ENCODE data around the gene TXNDC15. TPM values are rescaled to one million over a fixed set of nuclear protein-coding genes. Genes with fewer than 3 reads are reported as not detected.

TXNDC15 gene
- total and polyA plus RNA-seq, 12 donors: 56.4 to 267 (median 101) TPM

GRCh38 chr5:134913254-134913653 is 39.1 kb downstream of the TXNDC15 start:
- intact Hi-C loops (cut with DNase I): loop anchor here in 1 of 2 donors (10.0 kb wide), 1 partner anchor 422 kb away; no protein-coding TSS in a partner anchor
- peak in 1 of 7 donors; percentile 20 for DNase-seq
- Histone ChIP-seq H3K4me1 (replicated peaks in 1 of 2) (peaks cover 0 to 13% of the 10 kb centered on the region in 2 donors), H3K4me3 (no peak overlapping the region), H3K27ac (no peak overlapping the region), H3K9me3 (replicated peaks in 1 of 3) (no peaks in the 10 kb centered on the region), H3K36me3 (replicated peaks in 1 of 2) (peaks cover 0 to 12% of the 10 kb centered on the region in 2 donors), H3K27me3 (no peaks in the 10 kb centered on the region)
- no peak for TF ChIP-seq CTCF (IDR thresholded peaks at IDR 0.05)
- WGBS, 4 donors: 39 to 58% (median 49%) methylated on average over 3 of the region's 3 CpGs

GRCh38 chr5:134913795-134914194 is 39.6 kb downstream of the TXNDC15 start:
- TF ChIP-seq POLR2A (IDR thresholded peaks at IDR 0.05) (no peak), CTCF (IDR thresholded peaks at IDR 0.05) (no peak)
- no peak for DNase-seq
- Histone ChIP-seq H3K4me1 (replicated peaks in 1 of 2) (peaks cover 0 to 13% of the 10 kb centered on the region in 2 donors), H3K36me3 (replicated peaks in 1 of 2) (peaks cover 0 to 12% of the 10 kb centered on the region in 2 donors), H3K9me3 (replicated peaks in 1 of 3) (no peaks in the 10 kb centered on the region), H3K27ac (no peak overlapping the region), H3K4me3 (no peak overlapping the region), H3K27me3 (no peaks in the 10 kb centered on the region)
- 94 to 100% (median 98%) methylated on average over 1 of the region's 1 CpG for WGBS, 4 donors
- intact Hi-C loops (cut with DNase I): loop anchor here in 1 of 2 donors (10.0 kb wide), 1 partner anchor 421 kb away; no protein-coding TSS in a partner anchor

GRCh38 chr5:134917070-134917815 is 43.1 kb downstream of the TXNDC15 start:
- no peaks in the 10 kb centered on the region for H3K27me3 ChIP-seq
- WGBS, 4 donors: 93 to 96% (median 95%) methylated on average over 10 of the region's 10 CpGs
- no peak overlapping the region for H3K4me3 ChIP-seq
- TF ChIP-seq POLR2A (IDR thresholded peaks at IDR 0.05): no peak
- TF ChIP-seq CTCF (IDR thresholded peaks at IDR 0.05): peak in 1 of 6 experiments; percentile 10
- peaks cover 0 to 20% of the 10 kb centered on the region in 2 donors for H3K36me3 ChIP-seq (replicated peaks in 1 of 2)
- H3K27ac ChIP-seq: no peak overlapping the region
- no peak for DNase-seq
- peaks cover 0 to 10% of the 10 kb centered on the region in 2 donors for H3K4me1 ChIP-seq (replicated peaks in 1 of 2)
- no peaks in the 10 kb centered on the region for H3K9me3 ChIP-seq (replicated peaks in 1 of 3)
- intact Hi-C loops (cut with DNase I): loop anchor here in 1 of 2 donors (10.0 kb wide), 1 partner anchor 418 kb away; no protein-coding TSS in a partner anchor

- no peak overlapping the region for H3K4me3 ChIP-seq
- no peaks in the 10 kb centered on the region for H3K27me3 ChIP-seq
- intact Hi-C loops (cut with DNase I): loop anchor here in 1 of 2 donors (10.0 kb wide), 1 partner anchor 416 kb away; no protein-coding TSS in a partner anchor
- TF ChIP-seq CTCF (IDR thresholded peaks at IDR 0.05) (no peak), POLR2A (IDR thresholded peaks at IDR 0.05) (no peak)
- H3K27ac ChIP-seq: no peak overlapping the region
- 94 to 99% (median 98%) methylated on average over 3 of the region's 3 CpGs for WGBS, 4 donors
- no peaks in the 10 kb centered on the region for H3K4me1 ChIP-seq (replicated peaks in 1 of 2)
- no peak for DNase-seq
- H3K36me3 ChIP-seq (replicated peaks in 1 of 2): peaks cover 0 to 22% of the 10 kb centered on the region in 2 donors
- no peaks in the 10 kb centered on the region for H3K9me3 ChIP-seq (replicated peaks in 1 of 3)
These were observed 44.7 kb downstream of the TXNDC15 start for GRCh38 chr5:134918861-134919260.

Measured in adrenal gland (tissue), 12 donors.